BJ (cell line): ENCODE data around the gene ECEL1. TPM values are rescaled to one million over a fixed set of nuclear protein-coding genes. Genes with fewer than 3 reads are reported as not detected.
A peak's percentile ranks its signal among the peaks of the same experiment; 100 is the strongest.

Source experiments
- CTCF ChIA-PET: fragments of 350-600 bp; formaldehyde crosslinking; extraction: SDS; loops from one replicate; lab custom pipeline; 2021; ENCODE audit warnings: antibody characterized with exemption, inconsistent platforms; lab: Yijun Ruan, JAX
- POLR2A ChIA-PET: fragments of 300-600 bp; sonication (Branson Sonifier 250); formaldehyde crosslinking; extraction: SDS; loops from one replicate; lab custom pipeline; 2021; ENCODE audit warnings: antibody characterized with exemption; lab: Charles Lee
- DNase-seq: peaks from one replicate; pipeline ENCODE4 v3.0.0-alpha.2; 2011; ENCODE audit warnings: low read depth
- H3K27me3 ChIP-seq: 2 replicates; pipeline ENCODE4 v1.6.0; 2011; ENCODE audit warnings: low read length; ENCODE audit not compliant: control insufficient read depth, insufficient read depth
- H3K36me3 ChIP-seq: 2 replicates; pipeline ENCODE4 v1.5.1; 2011; ENCODE audit warnings: low read length; ENCODE audit not compliant: control insufficient read depth, insufficient read depth
- H3K4me3 ChIP-seq: 2 replicates; pipeline ENCODE4 v1.5.1; 2011; ENCODE audit warnings: low read depth, mild to moderate bottlenecking, control low read depth, low read length
- polyA minus RNA-seq: library from RNA; depleted of rRNA, polyadenylated mRNA; stranded (reverse); fragments of >200 nt; gene quantifications from 2 replicates; pipeline ENCODE4 v1.2.3, GENCODE V29; 2011; rRNA and poly(A)+ RNA removed
- polyA plus RNA-seq: library from polyadenylated mRNA; depleted of rRNA; stranded (reverse); fragments of >200 nt; gene quantifications from 2 replicates; pipeline ENCODE4 v1.2.3, GENCODE V29; 2011; rRNA removed
- TF ChIP-seq, protein P1 (sequence below): IDR thresholded peaks from 2 replicates; pipeline ENCODE4 v1.5.1; 2011; ENCODE audit warnings: low read depth, mild to moderate bottlenecking, control low read depth, inconsistent platforms, low read length, moderate library complexity; ENCODE audit not compliant: insufficient read depth

Gene ECEL1
- not detected in 2 replicates for polyA plus RNA-seq
- not detected in 2 replicates for polyA minus RNA-seq

DNA sequence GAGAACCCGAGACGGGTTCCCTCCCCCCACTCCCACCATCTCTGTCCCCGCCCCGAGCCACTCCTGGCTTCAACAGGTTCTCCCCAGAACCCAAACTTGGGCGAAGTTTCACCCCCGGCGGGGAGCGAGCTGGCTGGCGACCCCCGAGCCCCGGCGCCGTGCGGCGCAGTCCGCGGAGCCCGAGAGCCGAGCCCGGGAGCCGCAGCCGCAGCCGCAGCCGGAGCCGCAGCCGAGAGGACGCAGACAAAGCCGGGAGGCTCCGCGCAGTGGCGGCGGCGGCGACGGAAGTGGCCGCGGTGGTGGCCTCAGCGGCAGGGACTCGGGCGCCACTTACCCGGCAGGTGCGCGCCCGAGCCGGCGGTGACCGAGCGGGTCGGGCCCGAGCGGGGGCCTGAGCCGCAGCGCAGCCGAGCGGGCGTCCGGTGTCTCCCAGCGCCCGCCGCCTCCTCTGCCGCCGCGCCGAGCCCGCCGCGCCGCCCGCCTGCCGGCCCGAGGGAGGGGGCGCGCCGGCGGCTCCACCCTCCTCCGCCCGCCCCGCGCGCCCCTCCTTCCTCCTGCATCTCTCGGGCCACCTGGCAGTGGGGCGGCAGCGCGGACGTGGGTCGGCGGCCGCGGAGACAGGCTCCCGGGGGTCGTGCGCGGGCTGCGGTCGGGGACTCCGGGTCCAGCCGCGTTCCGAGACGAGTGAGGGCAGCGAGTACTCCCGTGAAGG lies at the start of gene ECEL1:
TSS of gene ECEL1 (minus strand) at position 450 of the 712 bp plus-strand sequence. CDS start 1,181 bp downstream, outside the sequence.
- ChIA-PET CTCF (no interaction called here), POLR2A (no interaction called here)
- no peak for DNase-seq
- TF ChIP-seq, protein P1, sequence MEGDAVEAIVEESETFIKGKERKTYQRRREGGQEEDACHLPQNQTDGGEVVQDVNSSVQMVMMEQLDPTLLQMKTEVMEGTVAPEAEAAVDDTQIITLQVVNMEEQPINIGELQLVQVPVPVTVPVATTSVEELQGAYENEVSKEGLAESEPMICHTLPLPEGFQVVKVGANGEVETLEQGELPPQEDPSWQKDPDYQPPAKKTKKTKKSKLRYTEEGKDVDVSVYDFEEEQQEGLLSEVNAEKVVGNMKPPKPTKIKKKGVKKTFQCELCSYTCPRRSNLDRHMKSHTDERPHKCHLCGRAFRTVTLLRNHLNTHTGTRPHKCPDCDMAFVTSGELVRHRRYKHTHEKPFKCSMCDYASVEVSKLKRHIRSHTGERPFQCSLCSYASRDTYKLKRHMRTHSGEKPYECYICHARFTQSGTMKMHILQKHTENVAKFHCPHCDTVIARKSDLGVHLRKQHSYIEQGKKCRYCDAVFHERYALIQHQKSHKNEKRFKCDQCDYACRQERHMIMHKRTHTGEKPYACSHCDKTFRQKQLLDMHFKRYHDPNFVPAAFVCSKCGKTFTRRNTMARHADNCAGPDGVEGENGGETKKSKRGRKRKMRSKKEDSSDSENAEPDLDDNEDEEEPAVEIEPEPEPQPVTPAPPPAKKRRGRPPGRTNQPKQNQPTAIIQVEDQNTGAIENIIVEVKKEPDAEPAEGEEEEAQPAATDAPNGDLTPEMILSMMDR: no peak
- Histone ChIP-seq H3K27me3 (peaks cover 27% of the 10 kb centered on the region), H3K36me3 (no peaks in the 10 kb centered on the region), H3K4me3 (no peak within 1 kb of the TSS)

DNA sequence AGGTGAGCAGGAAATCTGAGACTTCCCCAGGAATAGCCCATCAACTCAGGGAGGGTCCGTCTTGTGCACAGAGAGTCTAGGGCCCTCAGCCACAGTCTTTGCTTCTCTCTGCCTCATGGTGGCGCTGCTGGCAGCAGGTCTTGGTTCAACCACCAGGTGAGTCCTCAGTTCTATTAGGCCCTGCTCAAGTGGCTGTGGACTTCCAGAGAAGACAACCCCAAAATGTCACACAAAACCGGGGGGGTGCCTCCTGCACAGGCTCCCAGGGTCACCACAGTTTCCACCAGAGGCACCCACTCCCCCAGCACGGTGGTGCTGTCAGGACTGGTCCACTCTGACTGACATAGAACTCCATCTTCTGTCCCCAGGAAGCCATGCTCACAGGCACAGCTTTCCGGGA lies 49.4 kb upstream of the ECEL1 start:
- Histone ChIP-seq H3K27me3 (peaks cover 3% of the 10 kb centered on the region), H3K4me3 (no peak overlapping the region), H3K36me3 (no peaks in the 10 kb centered on the region)
- ChIA-PET CTCF (no interaction called here), POLR2A (no interaction called here)
- TF ChIP-seq, protein P1: 0 out of 2 replicates have a peak, but pooled peaks have one; percentile 18
- DNase-seq: no peak

DNA sequence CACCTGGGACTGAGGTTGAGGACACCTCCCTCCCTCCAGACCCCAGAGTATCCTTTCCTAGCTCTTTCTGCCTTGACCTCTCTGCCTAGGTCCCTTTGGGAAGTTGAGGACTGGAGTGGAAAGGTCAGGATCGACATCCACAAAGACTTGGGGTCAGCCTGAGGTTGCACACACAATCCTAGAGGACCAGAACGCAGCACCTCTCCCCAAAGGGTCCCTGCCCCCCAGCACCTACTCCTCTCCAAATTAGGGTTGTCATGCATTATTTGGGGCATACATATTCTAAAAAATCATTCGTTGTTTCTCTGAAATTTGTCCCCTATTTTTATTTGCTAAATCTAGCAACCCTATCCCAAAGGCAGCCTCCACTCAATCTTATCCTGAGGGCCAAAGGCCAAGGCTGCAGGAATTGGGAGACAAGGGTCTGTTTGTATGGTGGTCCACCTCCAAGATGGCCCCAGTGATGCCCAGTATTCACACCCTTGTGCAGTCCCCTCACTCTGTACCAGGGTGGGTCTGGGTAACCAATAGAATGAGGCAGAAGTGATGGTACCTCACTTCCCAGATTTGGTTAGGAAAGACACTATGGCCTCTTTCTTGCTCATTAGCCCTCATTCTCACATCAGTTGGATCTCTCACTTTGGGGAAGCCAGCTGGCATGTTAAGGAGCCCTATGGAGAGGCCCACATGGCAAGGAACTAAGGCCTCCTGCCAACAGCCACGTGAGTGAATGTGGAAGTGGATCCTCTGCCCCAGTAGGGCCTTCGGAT lies 48.3 kb upstream of the ECEL1 start:
- Histone ChIP-seq H3K4me3 (no peak overlapping the region), H3K27me3 (peaks cover 3% of the 10 kb centered on the region), H3K36me3 (no peaks in the 10 kb centered on the region)
- TF ChIP-seq, protein P1: no peak
- POLR2A ChIA-PET: no interaction called here
- no peak for DNase-seq
- CTCF ChIA-PET: no interaction called here

- peaks cover 3% of the 10 kb centered on the region for H3K27me3 ChIP-seq
- no peak overlapping the region for H3K4me3 ChIP-seq
- no peaks in the 10 kb centered on the region for H3K36me3 ChIP-seq
- CTCF ChIA-PET: interaction anchor here (4.4 kb wide), 1 partner anchor 12 kb away, joined by 29 read pairs; no protein-coding TSS in a partner anchor
- POLR2A ChIA-PET: no interaction called here
- TF ChIP-seq, protein P1: no peak
- DNase-seq: no peak
Observed at GRCh38 chr2:232534940-232535651, 47.5 kb upstream of the ECEL1 start.
